ENCODE results near the gene MAP2K6. TPM values are rescaled to one million over a fixed set of nuclear protein-coding genes. Genes with fewer than 3 reads are reported as not detected.

MAP2K6 gene
- total and polyA plus RNA-seq, 11 donors = 0.61 to 5.1 (median 1.4) TPM

DNA sequence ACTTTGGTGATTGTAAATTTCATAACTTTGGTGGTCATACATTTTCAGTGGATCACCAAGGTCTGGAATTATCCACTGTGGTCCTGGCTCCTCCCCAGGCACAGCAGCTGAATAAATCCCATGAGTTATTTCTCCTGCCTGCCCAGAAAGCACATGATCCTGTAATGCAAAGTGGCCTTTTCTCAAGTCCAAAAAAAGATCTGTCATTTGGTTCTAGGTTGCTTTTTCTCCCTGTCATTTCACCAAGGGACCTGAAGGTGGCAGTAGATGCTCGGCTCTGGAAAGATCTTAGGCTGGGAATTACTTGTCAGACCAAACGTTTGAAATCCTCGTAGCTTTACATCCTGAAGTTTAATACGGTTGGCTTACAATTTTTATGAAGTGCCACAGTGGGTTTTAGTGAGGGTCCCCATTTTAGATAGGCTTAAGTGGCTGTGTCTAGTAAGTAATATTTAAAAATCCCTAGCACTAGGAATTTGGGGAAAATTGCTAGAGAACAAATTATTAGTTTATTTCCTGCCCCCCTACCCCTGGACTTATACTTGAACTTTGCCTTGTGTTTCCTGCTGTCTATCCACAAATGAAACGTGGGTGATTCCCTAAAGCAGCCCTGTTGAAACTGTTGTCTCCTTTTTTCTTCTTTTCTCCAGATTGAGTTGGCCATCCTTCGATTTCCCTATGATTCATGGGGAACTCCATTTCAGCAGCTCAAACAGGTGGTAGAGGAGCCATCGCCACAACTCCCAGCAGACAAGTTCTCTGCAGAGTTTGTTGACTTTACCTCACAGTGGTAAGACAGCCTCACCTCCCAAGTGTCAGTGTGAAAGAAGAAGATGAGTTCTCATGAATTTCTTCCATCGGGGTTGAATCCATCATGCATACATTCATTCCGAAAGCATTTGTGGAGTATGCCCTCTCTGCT is 111.7 kb downstream of the MAP2K6 start:
- DNase-seq = peak in 3 of 5 donors; percentile 18 to 29 (median 23)
- TF ChIP-seq, protein P1, sequence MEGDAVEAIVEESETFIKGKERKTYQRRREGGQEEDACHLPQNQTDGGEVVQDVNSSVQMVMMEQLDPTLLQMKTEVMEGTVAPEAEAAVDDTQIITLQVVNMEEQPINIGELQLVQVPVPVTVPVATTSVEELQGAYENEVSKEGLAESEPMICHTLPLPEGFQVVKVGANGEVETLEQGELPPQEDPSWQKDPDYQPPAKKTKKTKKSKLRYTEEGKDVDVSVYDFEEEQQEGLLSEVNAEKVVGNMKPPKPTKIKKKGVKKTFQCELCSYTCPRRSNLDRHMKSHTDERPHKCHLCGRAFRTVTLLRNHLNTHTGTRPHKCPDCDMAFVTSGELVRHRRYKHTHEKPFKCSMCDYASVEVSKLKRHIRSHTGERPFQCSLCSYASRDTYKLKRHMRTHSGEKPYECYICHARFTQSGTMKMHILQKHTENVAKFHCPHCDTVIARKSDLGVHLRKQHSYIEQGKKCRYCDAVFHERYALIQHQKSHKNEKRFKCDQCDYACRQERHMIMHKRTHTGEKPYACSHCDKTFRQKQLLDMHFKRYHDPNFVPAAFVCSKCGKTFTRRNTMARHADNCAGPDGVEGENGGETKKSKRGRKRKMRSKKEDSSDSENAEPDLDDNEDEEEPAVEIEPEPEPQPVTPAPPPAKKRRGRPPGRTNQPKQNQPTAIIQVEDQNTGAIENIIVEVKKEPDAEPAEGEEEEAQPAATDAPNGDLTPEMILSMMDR (IDR thresholded peaks at IDR 0.05) = peak; percentile 78 to 93 (median 88)
- TF ChIP-seq POLR2A (IDR thresholded peaks at IDR 0.05) = no peak
- H3K4me3 ChIP-seq = no peak overlapping the region
- intact Hi-C loops (cut with DNase I) = loop anchor here in 8 of 10 donors (2.0 to 10.0 kb wide), 9 partner anchors 111 to 1106 kb away; partner anchors contain the start of gene MAP2K6 (in 1 of the 8)
- peaks cover 0 to 16% (median 0%) of the 10 kb centered on the region in 9 donors for H3K36me3 ChIP-seq
- peak; percentile 70 to 81 (median 74) for ATAC-seq
- no peaks in the 10 kb centered on the region for H3K9me3 ChIP-seq
- H3K4me1 ChIP-seq = no peaks in the 10 kb centered on the region
- no peaks in the 10 kb centered on the region for H3K27me3 ChIP-seq
- H3K27ac ChIP-seq = no peak overlapping the region
- 36 to 47% (median 42%) methylated on average over 9 of the region's 9 CpGs for WGBS, 4 donors

DNA sequence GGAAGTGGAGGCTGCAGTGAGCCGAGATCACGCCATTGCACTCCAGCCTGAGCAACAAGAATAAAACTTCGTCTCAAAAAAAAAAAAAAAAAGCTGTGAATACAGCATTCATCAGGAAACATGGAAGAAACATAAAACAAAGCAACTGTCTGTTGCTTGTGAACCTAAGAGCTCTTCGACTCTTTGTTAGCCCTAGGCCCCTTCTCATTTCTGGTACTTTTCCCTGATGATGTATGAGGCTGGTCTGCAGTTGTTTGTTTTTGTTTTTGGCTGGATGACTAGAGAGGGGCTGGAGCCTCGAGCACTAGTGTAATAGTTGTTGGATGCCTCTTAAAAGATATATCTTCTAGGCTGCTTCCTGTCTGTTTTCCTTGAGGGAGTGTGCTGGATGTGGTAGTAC is 113.5 kb downstream of the MAP2K6 start:
- H3K9me3 ChIP-seq = no peaks in the 10 kb centered on the region
- H3K4me1 ChIP-seq = no peaks in the 10 kb centered on the region
- ATAC-seq (no peak), DNase-seq (no peak)
- H3K4me3 ChIP-seq = no peak overlapping the region
- H3K27ac ChIP-seq = no peak overlapping the region
- H3K27me3 ChIP-seq = no peaks in the 10 kb centered on the region
- TF ChIP-seq POLR2A (IDR thresholded peaks at IDR 0.05) = no peak
- TF ChIP-seq, protein P1 (IDR thresholded peaks at IDR 0.05) = no peak
- peaks cover 0 to 17% (median 0%) of the 10 kb centered on the region in 9 donors for H3K36me3 ChIP-seq
- intact Hi-C loops (cut with DNase I) = loop anchor here in 7 of 10 donors (5.0 to 10.0 kb wide), 7 partner anchors 113 to 1104 kb away; partner anchors contain the start of gene MAP2K6 (in 1 of the 7)
- WGBS, 4 donors = 75 to 87% (median 85%) methylated on average over 5 of the region's 5 CpGs

DNA sequence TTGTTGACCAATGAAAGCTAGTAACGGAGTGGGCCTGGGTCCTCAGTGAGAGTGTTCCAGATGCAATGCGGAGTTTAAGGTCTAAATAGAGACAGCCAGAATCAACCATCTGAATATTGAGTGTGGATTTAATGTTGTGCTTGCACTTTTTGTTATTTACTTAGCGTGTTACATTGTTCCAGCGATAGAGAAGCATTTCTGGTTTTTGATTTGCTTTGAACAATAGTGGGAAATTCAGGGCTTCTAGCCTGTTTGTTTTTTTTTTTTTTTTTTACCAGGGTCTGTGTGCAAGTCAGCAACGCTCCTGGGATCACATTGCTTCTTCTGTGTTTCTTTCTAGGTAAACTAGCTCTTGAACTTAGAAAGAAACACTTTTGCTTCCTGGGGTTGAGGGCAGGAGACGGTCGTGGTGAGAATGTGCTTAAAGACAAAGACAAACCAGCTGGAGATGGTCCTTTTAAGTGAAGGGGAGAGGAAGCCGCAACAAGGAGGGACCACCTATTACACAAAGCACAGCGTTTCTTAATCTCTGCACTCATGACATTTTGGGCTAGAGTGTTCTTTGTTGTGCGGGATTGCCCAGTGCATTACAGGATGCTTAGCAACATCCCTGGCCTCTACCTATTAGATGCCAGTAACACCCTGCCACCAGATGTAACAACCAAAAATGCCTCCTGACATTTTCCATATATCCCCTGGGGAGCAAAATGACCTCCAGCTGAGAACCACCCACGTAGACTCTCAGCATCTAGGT is 119.2 kb downstream of the MAP2K6 start:
- peaks cover 0 to 22% (median 0%) of the 10 kb centered on the region in 9 donors for H3K36me3 ChIP-seq
- 81 to 91% (median 85%) methylated on average over 11 of the region's 11 CpGs for WGBS, 4 donors

More for the DNA sequence above, 119.2 kb downstream of the MAP2K6 start:
- no peaks in the 10 kb centered on the region for H3K27me3 ChIP-seq
- no peak for DNase-seq
- intact Hi-C loops (cut with DNase I) = no loop called here
- no peak overlapping the region for H3K27ac ChIP-seq
- no peak for ATAC-seq
- H3K4me3 ChIP-seq = no peak overlapping the region
- no peaks in the 10 kb centered on the region for H3K9me3 ChIP-seq
- TF ChIP-seq POLR2A (IDR thresholded peaks at IDR 0.05) = no peak
- TF ChIP-seq, protein P1 (IDR thresholded peaks at IDR 0.05) = no peak
- no peaks in the 10 kb centered on the region for H3K4me1 ChIP-seq

Measured in heart left ventricle (tissue), 16 donors.